ENCODE data around the gene ZBTB21.

GRCh38 chr21:42027085-42027821 lies 17.1 kb upstream of the ZBTB21 start:
- TF ChIP-seq CTCF (IDR thresholded peaks at IDR 0.05) (no peak), POLR2A (IDR thresholded peaks at IDR 0.05) (no peak)
